Gastroesophageal sphincter (tissue), 3 donors: ENCODE data around the gene TTF2.

ENCODE experiments used
- EP300 ChIP-seq: sonication (generic); formaldehyde crosslinking; IDR thresholded peaks from one replicate; pipeline ENCODE4 v1.6.1; 2017; ENCODE audit warnings: antibody characterized with exemption, mild to moderate bottlenecking
- POLR2A ChIP-seq, 2 donors: fragments of 450-650 bp; IDR thresholded peaks; one replicate each; pipeline ENCODE4 v1.6.1; 2017; ENCODE audit warnings: antibody characterized with exemption in 2 of 2, mild to moderate bottlenecking in 2 of 2, moderate library complexity in 1 of 2
- POLR2AphosphoS5 ChIP-seq: sonication (generic); formaldehyde crosslinking; IDR thresholded peaks from one replicate; pipeline ENCODE4 v1.6.1; 2017; ENCODE audit warnings: antibody characterized with exemption
- TF ChIP-seq, protein P1 (sequence below), 4 experiments: fragments of 200-600 bp in 2 of 4; fragments of 450-650 bp in 2 of 4; sonication (generic) in 1 of 4; IDR thresholded peaks; one replicate each; pipeline ENCODE4 v1.5.1; 2017 to 2019; ENCODE audit warnings: antibody characterized with exemption in 4 of 4, mild to moderate bottlenecking in 2 of 4, moderate library complexity in 2 of 4

DNA sequence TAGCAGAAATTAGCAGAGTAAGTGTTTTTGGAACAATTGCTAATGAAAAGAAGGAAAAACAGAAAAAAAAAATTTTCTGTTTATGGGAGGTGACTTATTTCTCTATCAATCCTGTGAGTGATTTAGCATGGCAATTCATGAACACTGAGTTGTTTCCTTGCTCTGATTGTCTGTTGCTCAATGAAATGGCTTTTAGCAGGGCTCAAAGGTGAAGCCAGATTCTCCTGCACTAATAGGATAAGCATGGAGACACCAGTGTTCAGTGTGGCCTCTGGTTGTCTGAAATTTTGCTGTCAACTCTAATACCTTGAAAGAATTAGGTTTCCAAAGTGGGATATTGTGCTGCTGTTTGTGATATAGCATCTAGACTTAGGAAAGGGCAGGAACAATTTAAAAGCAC, 45.6 kb downstream of the TTF2 start:
- TF ChIP-seq, protein P1, sequence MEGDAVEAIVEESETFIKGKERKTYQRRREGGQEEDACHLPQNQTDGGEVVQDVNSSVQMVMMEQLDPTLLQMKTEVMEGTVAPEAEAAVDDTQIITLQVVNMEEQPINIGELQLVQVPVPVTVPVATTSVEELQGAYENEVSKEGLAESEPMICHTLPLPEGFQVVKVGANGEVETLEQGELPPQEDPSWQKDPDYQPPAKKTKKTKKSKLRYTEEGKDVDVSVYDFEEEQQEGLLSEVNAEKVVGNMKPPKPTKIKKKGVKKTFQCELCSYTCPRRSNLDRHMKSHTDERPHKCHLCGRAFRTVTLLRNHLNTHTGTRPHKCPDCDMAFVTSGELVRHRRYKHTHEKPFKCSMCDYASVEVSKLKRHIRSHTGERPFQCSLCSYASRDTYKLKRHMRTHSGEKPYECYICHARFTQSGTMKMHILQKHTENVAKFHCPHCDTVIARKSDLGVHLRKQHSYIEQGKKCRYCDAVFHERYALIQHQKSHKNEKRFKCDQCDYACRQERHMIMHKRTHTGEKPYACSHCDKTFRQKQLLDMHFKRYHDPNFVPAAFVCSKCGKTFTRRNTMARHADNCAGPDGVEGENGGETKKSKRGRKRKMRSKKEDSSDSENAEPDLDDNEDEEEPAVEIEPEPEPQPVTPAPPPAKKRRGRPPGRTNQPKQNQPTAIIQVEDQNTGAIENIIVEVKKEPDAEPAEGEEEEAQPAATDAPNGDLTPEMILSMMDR (IDR thresholded peaks at IDR 0.05), result no peak
- TF ChIP-seq EP300, result no peak
- TF ChIP-seq POLR2A (IDR thresholded peaks at IDR 0.05), result no peak
- no peak for TF ChIP-seq POLR2AphosphoS5
